Mesenteric fat pad (tissue), 1 donor: ENCODE data around the gene SLC29A4. TPM values are rescaled to one million over a fixed set of nuclear protein-coding genes. Genes with fewer than 3 reads are reported as not detected.
"Not testable (repeated sequence)": the region's sequence is repeated elsewhere in the genome, so short reads cannot be mapped to it uniquely, and the experiment has no call there.

Source experiments
- DNase-seq: peaks from one replicate; pipeline ENCODE4 v3.0.0-alpha.2; 2020; ENCODE audit warnings: low spot score
- total RNA-seq: library from RNA; stranded (reverse); fragmentation: NEBNext Ultra II Directional; extraction: Animal tissue kit (Norgen Biotek cat#: 25700); gene quantifications from one replicate; pipeline ENCODE4 v1.2.1, GENCODE V29; 2021
- donor health status: DM: yes; HTN: yes; CAD: no.

SLC29A4 gene
- total RNA-seq, 1 donor from 2014 or later: 38.2 TPM

GRCh38 chr7:5273831-5274405 lies 8.8 kb upstream of the SLC29A4 start:
- DNase-seq: not testable (repeated sequence)

GRCh38 chr7:5274441-5274840 lies 8.3 kb upstream of the SLC29A4 start:
- DNase-seq: no peak

GRCh38 chr7:5274985-5275431 lies 7.7 kb upstream of the SLC29A4 start:
- DNase-seq: not testable (repeated sequence)

GRCh38 chr7:5275510-5275909 lies 7.2 kb upstream of the SLC29A4 start:
- not testable (repeated sequence) for DNase-seq

- not testable (repeated sequence) for DNase-seq
Measured at GRCh38 chr7:5276123-5276522, 6.6 kb upstream of the SLC29A4 start.

- no peak for DNase-seq
Measured at GRCh38 chr7:5276611-5277010, 6.1 kb upstream of the SLC29A4 start.

- DNase-seq: no peak
Measured at GRCh38 chr7:5278766-5279165, 4.0 kb upstream of the SLC29A4 start.

- no peak for DNase-seq
Measured at GRCh38 chr7:5279734-5280133, 3.0 kb upstream of the SLC29A4 start.

- not testable (repeated sequence) for DNase-seq
Measured at GRCh38 chr7:5281598-5282500, 894 bp upstream of the SLC29A4 start.

GRCh38 chr7:5283421-5284303 lies 919 bp downstream of the SLC29A4 start:
- no peak for DNase-seq

GRCh38 chr7:5284304-5285281 lies 1.9 kb downstream of the SLC29A4 start:
- DNase-seq: no peak

- DNase-seq: no peak
Measured at GRCh38 chr7:5286933-5287332, 4.2 kb downstream of the SLC29A4 start.

- not testable (repeated sequence) for DNase-seq
Measured at GRCh38 chr7:5287373-5287772, 4.6 kb downstream of the SLC29A4 start.

- DNase-seq: no peak
Measured at GRCh38 chr7:5287802-5288201, 5.1 kb downstream of the SLC29A4 start.

- DNase-seq: not testable (repeated sequence)
Measured at GRCh38 chr7:5288560-5288959, 5.8 kb downstream of the SLC29A4 start.

GRCh38 chr7:5289355-5289754 lies 6.6 kb downstream of the SLC29A4 start:
- DNase-seq: no peak

GRCh38 chr7:5291301-5291700 lies 8.6 kb downstream of the SLC29A4 start:
- DNase-seq: no peak

- DNase-seq: not testable (repeated sequence)
Measured at GRCh38 chr7:5291711-5292335, 9.1 kb downstream of the SLC29A4 start.

GRCh38 chr7:5294169-5294987 lies 11.6 kb downstream of the SLC29A4 start:
- DNase-seq: no peak
